Nephron progenitor cell (in vitro differentiated cells): Measurements from ENCODE around the gene GPC3.

Experiments used
- DNase-seq: peaks from one replicate; pipeline ENCODE4 v3.0.0; 2021
- H3K27ac Mint-ChIP-seq: 2 replicates; pipeline ENCODE4 v1.8.0; 2021; ENCODE audit warnings: mild to moderate bottlenecking, moderate library complexity, mixed read lengths
- H3K27me3 Mint-ChIP-seq: 2 replicates; pipeline ENCODE4 v1.8.0; 2021; ENCODE audit warnings: mild to moderate bottlenecking, low read depth, mixed read lengths; ENCODE audit not compliant: poor library complexity
- H3K36me3 Mint-ChIP-seq: 2 replicates; pipeline ENCODE4 v1.8.0; 2021; ENCODE audit warnings: low read depth, mixed read lengths
- H3K4me1 Mint-ChIP-seq: 2 replicates; pipeline ENCODE4 v1.8.0; 2021; ENCODE audit warnings: mixed read lengths
- H3K4me3 Mint-ChIP-seq: 2 replicates; pipeline ENCODE4 v1.8.0; 2021; ENCODE audit warnings: mild to moderate bottlenecking, moderate library complexity, mixed read lengths
- H3K9me3 Mint-ChIP-seq: 2 replicates; pipeline ENCODE4 v1.8.0; 2021; ENCODE audit warnings: mild to moderate bottlenecking, moderate library complexity, mixed read lengths
- TF ChIP-seq, protein P1 (sequence below): fragments of 200-600 bp; sonication (generic); IDR thresholded peaks from 2 replicates; pipeline ENCODE4 v1.5.0; 2021; ENCODE audit warnings: antibody characterized with exemption

Gene GPC3

DNA sequence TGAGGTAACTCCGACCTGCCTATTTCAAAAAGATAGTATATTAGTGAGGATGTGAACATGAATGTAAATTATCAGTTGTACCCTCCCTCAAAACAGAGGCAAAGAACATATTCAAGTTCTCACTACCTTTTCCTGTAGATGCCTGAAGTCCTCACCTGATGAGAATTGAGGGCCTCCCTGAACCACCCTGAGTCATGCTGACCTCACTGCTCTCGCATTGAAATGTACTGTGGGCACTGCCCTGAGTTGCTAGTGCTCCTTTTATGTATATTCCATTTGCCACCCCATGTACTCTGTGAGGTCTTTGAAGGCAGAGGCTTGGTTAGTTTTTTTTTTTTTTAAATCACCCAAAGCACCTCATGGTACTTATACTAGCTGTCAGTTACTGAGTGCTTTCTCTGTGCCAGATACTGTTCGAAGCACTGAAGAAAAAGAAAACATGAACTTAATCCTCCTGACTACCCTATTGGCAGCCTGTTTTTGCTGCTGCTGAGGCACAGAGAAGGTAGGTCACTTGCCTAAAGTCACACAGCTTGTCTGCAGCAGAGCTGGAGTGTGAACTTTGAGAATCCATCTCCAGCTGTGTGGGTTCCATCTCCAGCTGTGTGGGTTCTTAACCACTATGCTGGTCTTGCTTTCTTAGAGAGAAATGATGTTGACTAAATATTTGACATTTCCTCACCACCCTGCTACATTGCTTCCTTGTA lies 317.0 kb downstream of the GPC3 start:
- Mint-ChIP-seq H3K36me3 (peaks cover 8% of the 10 kb centered on the region), H3K4me3 (no peak overlapping the region), H3K4me1 (peaks cover 51% of the 10 kb centered on the region), H3K27ac (no peak overlapping the region), H3K27me3 (no peaks in the 10 kb centered on the region), H3K9me3 (no peaks in the 10 kb centered on the region)
- TF ChIP-seq, protein P1, sequence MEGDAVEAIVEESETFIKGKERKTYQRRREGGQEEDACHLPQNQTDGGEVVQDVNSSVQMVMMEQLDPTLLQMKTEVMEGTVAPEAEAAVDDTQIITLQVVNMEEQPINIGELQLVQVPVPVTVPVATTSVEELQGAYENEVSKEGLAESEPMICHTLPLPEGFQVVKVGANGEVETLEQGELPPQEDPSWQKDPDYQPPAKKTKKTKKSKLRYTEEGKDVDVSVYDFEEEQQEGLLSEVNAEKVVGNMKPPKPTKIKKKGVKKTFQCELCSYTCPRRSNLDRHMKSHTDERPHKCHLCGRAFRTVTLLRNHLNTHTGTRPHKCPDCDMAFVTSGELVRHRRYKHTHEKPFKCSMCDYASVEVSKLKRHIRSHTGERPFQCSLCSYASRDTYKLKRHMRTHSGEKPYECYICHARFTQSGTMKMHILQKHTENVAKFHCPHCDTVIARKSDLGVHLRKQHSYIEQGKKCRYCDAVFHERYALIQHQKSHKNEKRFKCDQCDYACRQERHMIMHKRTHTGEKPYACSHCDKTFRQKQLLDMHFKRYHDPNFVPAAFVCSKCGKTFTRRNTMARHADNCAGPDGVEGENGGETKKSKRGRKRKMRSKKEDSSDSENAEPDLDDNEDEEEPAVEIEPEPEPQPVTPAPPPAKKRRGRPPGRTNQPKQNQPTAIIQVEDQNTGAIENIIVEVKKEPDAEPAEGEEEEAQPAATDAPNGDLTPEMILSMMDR, result no peak
- DNase-seq, result no peak

DNA sequence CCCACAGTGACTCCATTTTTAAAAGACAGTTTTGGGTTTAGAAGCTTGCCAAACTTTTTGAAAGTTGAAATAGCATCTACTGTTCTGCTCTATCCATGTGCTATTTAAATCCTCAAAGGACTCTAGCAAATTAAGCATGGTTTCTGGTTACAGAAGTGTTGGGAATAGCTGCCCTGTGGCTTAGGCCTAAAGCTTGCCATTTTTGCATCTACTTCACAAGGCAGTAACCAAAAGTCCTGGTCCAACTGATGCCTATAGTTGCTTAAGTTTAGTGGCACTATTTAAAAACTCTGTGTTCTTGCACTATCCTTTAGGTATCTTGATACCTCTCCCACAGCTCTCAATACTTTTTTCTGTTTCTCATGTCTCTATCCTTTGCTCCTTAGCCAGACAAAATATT lies 319.1 kb downstream of the GPC3 start:
- H3K36me3 Mint-ChIP-seq, result peaks cover 6% of the 10 kb centered on the region
- no peak overlapping the region for H3K27ac Mint-ChIP-seq
- no peaks in the 10 kb centered on the region for H3K9me3 Mint-ChIP-seq
- peaks cover 3% of the 10 kb centered on the region for H3K27me3 Mint-ChIP-seq
- H3K4me3 Mint-ChIP-seq, result no peak overlapping the region
- no peak for DNase-seq
- TF ChIP-seq, protein P1, result no peak
- H3K4me1 Mint-ChIP-seq, result peaks cover 51% of the 10 kb centered on the region

DNA sequence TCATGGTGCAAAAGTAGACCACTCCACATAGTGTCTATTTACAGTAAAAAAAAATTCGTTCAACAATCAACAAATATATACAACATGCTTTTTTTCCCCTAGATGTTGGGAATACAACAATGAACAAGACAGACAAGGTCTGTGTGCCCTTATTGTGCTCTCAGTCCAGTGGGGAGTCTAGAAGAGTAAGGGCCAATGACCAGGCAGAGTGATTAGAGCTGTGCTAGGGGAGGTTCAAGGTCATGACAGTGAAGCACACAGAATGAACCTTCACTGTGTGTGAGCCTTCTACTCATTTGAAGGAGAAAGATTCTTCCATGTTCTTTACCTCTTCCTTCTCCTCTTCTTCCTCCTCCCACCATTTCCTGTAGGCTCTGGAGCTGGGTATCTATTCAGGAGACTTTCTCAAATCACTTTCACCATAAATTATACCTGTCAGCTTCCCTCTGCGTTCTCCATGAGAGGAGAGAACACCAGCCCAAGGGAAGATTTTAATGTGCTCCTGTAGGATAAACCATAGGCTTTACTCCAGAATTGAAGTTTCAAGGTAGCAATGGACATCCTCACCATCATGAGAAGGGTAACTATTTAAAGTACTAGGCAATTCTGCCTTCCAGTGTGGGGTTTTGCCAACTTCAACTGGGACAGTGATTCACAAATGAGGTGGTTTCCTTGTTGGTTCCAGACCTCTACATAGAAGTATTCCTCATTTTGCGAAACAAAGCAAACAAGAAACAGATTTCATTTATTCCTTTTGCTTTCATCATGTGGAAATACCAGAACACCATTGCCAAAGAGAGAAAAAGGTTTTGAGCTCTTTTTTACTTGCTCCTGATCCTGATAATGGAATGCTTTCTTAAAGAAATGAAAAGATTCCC lies 323.2 kb downstream of the GPC3 start:
- Mint-ChIP-seq H3K36me3 (peaks cover 26% of the 10 kb centered on the region), H3K27ac (no peak overlapping the region), H3K27me3 (peaks cover 3% of the 10 kb centered on the region), H3K4me1 (peaks cover 26% of the 10 kb centered on the region), H3K9me3 (no peaks in the 10 kb centered on the region), H3K4me3 (no peak overlapping the region)
- TF ChIP-seq, protein P1, result no peak
- no peak for DNase-seq

DNA sequence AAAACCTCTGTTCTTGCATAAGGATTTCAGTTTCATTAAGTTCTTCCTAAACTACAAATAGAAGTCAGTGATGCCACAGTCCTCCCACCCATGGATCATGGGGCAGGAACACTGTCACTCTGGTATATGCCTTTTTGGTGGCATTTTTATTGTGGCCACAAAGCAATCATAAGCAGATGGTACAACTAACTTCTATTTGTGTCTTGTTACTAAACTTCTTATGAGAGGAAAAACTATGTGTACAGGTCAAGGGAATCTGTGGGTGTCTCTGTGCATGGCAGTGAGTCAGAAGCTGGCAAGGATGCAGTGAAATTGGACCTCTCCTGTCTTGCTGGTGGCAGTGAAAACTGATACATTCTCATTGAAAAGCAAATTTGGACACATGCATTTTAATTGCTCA lies 325.1 kb downstream of the GPC3 start:
- peaks cover 34% of the 10 kb centered on the region for H3K4me1 Mint-ChIP-seq

DNA sequence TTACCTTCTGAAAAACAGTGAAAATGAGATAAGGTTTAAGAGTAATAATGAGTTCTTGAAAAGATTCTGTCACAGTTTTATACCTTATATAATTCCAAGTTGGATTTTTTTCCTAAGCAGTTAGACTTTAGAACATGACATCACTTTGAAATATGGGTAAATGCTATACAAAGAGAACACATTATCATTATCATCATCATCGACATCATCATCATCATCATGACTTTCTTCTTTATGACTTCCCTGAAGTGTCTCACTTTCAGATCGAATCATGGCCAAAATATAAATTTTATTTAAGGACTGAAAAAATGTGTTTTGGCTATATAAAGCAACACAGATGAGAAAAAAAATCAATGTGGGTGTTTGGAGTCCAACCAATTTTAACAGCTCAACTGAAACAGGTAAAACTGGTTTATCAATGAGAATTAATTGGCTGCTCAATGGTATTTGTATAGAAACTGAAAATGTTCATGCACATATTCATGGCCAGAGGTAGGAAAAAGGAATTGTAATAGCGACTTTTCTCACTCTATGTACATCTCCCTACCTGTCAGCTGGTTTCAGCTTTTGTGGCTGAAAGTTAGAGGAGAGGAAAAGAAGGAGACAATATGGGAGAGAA lies 327.0 kb downstream of the GPC3 start:
- TF ChIP-seq, protein P1, result no peak
- Mint-ChIP-seq H3K4me3 (no peak overlapping the region), H3K36me3 (peaks cover 26% of the 10 kb centered on the region), H3K9me3 (no peaks in the 10 kb centered on the region), H3K27me3 (peaks cover 3% of the 10 kb centered on the region), H3K4me1 (peaks cover 38% of the 10 kb centered on the region), H3K27ac (peak overlapping the region; percentile 30)
- DNase-seq, result no peak

More for the DNA sequence above, 325.1 kb downstream of the GPC3 start:
- TF ChIP-seq, protein P1, result no peak
- peaks cover 26% of the 10 kb centered on the region for H3K36me3 Mint-ChIP-seq
- no peaks in the 10 kb centered on the region for H3K9me3 Mint-ChIP-seq
- no peak overlapping the region for H3K4me3 Mint-ChIP-seq
- H3K27me3 Mint-ChIP-seq, result peaks cover 3% of the 10 kb centered on the region
- DNase-seq, result no peak
- H3K27ac Mint-ChIP-seq, result no peak overlapping the region
